GM21786 (cell line): ENCODE data around the gene RALB.
A peak's percentile ranks its signal among the peaks of the same experiment; 100 is the strongest.

Source experiments
- ATAC-seq: cut with Tn5 transposase; IDR thresholded peaks from one replicate; pipeline ENCODE4 v1.9.1; 2021; ENCODE audit not compliant: unreplicated experiment

The RALB gene

DNA sequence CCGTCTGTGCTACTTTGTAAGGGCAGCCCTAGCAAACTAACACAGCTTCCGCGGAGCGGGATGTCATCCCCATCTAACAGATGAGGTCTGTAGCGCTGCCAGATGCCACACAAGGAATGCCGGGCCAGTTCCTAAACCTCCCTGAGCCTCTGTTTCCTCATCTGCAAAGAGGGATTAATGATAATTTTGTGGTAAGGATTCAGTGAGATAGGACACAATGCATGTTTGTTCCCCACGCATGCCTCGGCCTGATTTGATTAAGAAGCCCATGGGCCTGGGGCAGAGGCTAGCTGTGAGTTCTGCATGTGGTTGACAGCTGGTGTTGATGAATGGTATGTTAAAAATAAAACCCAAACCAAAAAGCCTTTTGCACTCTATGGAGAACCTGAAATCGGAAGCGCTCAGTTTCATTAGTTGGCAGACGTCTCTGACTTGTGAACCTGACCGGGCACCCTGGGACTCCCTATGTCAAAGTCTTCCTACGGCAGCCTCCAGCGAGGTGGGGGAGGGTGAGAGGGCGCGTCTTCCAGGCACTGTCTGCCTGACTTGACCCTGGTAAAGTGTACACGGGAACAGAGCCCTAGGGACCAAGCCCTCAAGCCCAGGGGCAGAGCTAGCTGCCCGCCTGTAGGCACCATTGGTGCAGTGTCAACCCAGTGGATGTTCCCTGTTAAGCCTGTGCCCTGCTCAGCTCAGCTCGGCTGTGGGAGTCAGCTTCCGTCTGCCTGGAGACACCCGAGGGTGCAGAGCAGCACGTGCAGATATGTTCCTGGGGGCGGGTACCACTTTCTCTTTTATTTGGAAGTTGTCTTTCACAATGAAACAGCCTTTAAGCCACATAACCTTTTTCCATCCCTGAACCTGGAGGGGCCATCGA lies 78.5 kb downstream of the RALB start:
- ATAC-seq, result no peak

- ATAC-seq, result no peak
Measured at GRCh38 chr2:120331903-120332302, 79.3 kb downstream of the RALB start.

DNA sequence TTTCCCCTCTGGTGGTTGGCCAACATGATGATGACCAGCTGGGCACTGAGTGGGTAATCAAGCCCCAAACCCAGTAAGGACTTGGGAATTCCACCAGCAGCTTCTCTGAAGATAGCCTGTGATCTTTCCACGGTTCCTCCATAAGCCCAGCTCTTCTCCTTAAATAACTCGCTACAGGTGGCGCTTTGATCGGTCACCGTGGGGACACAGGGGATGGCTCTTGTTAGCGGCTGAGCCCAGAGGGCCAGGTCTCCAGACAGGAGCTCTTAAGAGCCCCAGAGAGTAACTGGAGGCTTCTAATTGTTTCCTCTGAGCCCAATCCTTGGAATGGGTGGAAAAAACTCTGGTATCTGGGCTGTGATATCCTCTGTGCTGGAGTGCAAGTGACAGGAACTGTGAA lies 79.7 kb downstream of the RALB start:
- ATAC-seq, result no peak

GRCh38 chr2:120334068-120334467 lies 81.4 kb downstream of the RALB start:
- ATAC-seq, result no peak

GRCh38 chr2:120336749-120337148 lies 84.1 kb downstream of the RALB start:
- no peak for ATAC-seq

DNA sequence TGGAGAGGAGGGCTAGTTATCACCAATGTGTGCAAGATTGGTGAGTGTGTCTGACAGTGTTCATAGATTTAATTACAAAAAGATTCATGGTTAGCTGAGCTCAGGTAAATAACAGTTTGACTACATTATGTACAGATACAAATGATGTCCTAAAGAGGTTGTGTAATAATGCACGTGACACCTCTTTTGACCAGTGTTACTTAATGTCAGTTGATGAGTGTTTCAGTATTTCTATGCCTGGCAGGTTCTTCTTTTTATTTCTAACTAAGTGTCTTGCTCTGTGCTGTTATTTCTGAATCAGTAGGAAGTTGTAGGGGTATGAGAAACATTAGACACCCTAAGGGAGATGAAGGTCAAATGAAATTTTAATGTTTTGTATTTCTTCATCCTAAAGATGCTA lies 85.4 kb downstream of the RALB start:
- ATAC-seq, result no peak

- no peak for ATAC-seq
Measured at GRCh38 chr2:120341977-120342376, 89.3 kb downstream of the RALB start.

GRCh38 chr2:120342446-120342845 lies 89.8 kb downstream of the RALB start:
- ATAC-seq, result no peak

DNA sequence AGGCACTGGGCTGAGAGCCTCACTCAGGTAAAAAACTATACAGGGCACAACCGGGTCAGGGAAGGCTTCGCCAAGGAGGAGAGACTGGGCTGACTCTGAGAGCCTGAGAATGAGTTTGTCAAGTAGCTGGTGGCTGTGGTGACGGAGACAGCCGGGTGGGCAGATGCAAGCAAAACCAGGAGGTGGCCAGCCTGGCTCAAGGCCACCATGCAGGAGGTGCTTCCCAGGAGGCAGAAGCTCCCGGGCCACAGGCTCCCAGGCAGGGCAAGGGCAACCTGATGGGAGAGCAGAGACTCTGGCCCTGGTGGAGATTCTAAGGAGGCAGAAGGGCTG lies 90.4 kb downstream of the RALB start:
- ATAC-seq, result no peak

DNA sequence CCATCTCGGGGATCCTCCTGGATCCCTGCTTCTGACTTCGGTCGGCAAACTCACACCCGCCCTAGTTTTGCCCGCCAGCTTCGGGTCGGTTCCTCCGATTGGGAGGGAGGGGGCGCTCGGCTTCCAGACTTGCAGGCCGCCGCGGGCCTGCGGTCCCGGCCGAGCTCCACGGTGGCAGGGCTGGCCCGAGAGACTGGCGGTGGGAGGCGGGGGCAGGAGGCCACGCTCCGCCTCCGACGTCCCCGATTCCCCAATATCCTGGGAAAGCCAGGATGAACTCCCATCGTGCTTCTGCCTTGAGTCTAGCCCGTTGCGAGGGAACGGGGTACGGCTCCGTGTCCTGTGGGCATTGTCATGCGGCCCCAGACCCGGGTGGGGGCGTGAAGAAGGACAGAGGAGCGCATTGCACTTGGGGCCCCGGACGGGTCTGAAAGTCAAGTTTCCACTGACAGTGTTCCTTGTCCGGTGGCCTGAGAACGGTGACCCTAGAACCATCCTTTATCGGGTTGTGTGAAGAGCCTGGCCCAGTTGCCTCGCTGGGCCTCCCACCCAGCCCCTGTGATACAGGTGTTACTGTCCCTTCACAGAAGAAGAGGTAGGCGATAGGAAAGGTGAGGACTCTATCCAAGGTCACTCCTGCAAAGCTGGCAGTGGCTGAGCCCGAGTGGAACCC lies 90.9 kb downstream of the RALB start:
- peak; percentile 60 for ATAC-seq
